ENCODE results near the gene BBS7.

Gene BBS7

DNA sequence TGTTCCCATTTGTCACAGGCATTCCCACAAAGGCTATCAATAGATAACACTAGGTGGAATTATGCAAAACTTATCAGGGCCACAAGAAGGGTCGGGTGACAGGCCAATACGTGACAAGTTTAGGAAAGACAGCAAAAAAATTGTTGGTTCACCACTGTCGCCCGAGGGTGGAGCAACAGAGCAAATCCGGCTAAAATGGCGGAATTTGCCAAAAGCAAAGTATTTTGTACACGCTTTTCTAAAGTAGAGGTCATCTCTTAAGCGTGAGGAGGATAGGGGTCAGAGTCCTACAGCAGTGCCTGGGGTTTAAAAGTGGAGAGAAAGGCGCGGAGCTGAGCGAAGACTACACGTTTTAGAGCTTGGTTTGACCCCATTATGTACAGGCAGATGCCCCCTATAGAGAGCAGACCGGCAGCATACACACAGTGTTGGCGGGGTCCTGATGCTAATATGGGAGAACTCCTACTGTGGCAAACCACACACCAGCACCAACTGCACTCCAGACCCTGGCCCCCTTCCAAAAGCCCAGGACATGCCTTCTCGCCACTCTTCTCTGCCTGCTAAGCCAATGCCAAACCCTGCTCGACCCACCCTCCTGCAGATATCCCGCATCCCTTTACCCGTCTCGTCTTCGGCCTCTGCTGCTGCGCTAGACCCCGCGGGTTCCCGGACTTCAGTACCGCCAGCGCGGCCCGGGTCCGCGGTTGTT lies 47.3 kb downstream of the BBS7 start:
- peak overlapping the region; percentile 92 for H3K4me3 ChIP-seq (replicated peaks; ENCODE audit: low read depth, low read length)
- TF ChIP-seq, protein P1, sequence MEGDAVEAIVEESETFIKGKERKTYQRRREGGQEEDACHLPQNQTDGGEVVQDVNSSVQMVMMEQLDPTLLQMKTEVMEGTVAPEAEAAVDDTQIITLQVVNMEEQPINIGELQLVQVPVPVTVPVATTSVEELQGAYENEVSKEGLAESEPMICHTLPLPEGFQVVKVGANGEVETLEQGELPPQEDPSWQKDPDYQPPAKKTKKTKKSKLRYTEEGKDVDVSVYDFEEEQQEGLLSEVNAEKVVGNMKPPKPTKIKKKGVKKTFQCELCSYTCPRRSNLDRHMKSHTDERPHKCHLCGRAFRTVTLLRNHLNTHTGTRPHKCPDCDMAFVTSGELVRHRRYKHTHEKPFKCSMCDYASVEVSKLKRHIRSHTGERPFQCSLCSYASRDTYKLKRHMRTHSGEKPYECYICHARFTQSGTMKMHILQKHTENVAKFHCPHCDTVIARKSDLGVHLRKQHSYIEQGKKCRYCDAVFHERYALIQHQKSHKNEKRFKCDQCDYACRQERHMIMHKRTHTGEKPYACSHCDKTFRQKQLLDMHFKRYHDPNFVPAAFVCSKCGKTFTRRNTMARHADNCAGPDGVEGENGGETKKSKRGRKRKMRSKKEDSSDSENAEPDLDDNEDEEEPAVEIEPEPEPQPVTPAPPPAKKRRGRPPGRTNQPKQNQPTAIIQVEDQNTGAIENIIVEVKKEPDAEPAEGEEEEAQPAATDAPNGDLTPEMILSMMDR (IDR thresholded peaks at IDR 0.05; ENCODE audit: low read depth, low read length, missing control alignments), result peak; percentile 7
- DNase-seq (ENCODE audit: extremely low read depth, low read depth), result no peak

DNA sequence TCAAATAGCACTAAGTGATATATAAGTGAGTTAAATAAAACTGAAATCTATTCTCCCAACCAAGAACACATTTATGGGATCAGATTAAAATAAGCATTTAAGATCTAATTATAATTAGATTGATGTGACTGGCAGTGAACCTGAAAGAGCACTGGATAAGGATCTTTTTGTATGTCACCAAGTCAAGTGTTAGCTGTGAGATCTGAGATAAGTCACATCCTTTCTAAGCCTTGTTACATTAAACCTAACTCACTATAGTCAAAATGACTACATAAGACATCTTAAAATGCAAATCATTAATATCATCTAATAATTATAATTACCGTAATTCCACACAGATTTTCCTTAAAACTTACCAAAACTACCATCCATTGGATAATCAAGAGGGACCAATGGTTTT lies 48.2 kb downstream of the BBS7 start:
- H3K4me3 ChIP-seq (replicated peaks; ENCODE audit: low read depth, low read length), result peak overlapping the region; percentile 92
- TF ChIP-seq, protein P1 (IDR thresholded peaks at IDR 0.05; ENCODE audit: low read depth, low read length, missing control alignments), result no peak
- no peak for DNase-seq (ENCODE audit: extremely low read depth, low read depth)

GRCh38 chr4:121819216-121819965 lies 50.9 kb downstream of the BBS7 start:
- DNase-seq (ENCODE audit: extremely low read depth, low read depth), result no peak
- no peak overlapping the region for H3K4me3 ChIP-seq (replicated peaks; ENCODE audit: low read depth, low read length)

DNA sequence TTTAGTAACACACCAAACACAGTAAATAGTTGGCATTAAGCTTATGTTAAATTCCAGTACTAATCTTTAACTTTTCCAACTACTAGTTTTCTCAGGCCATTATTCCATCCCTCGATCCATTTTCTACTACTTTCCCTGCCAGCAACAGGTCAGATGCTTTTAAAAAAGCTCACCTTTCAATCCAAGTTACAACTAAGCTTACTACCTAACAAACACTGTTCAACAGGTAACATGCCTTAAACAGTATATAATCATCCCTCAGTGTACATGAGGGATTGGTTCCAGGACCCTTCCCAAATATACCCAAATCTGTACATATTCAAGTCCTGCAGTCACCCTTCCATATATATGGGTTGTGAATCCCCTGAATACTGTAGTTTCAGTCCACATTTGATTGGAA lies 52.1 kb downstream of the BBS7 start:
- TF ChIP-seq, protein P1 (IDR thresholded peaks at IDR 0.05; ENCODE audit: low read depth, low read length, missing control alignments), result no peak
- no peak overlapping the region for H3K4me3 ChIP-seq (replicated peaks; ENCODE audit: low read depth, low read length)
- no peak for DNase-seq (ENCODE audit: extremely low read depth, low read depth)

More at GRCh38 chr4:121819216-121819965, 50.9 kb downstream of the BBS7 start:
- TF ChIP-seq, protein P1 (IDR thresholded peaks at IDR 0.05; ENCODE audit: low read depth, low read length, missing control alignments), result no peak

DNA sequence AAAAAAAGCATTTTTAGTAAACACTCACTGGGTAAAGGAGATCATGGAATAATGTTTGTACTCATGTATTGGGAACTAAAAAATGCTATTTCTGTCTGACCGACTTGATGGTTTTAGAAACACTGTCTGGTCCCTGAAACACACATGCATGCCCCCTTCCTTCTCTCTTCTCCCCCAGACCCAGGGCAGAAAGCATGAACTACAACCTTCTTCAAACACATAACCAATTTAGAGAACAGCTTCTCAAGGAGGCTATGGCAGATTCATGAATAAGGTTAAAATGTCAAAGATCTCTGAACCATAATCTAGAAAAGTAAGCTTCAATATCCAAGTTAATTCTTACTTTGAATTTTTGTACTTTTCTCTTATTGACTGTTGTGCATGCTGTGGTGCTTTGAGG lies 52.6 kb downstream of the BBS7 start:
- H3K4me3 ChIP-seq (replicated peaks; ENCODE audit: low read depth, low read length), result no peak overlapping the region
- TF ChIP-seq, protein P1 (IDR thresholded peaks at IDR 0.05; ENCODE audit: low read depth, low read length, missing control alignments), result no peak
- DNase-seq (ENCODE audit: extremely low read depth, low read depth), result no peak

GRCh38 chr4:121817006-121817405 lies 53.3 kb downstream of the BBS7 start:
- no peak for DNase-seq (ENCODE audit: extremely low read depth, low read depth)
- TF ChIP-seq, protein P1 (IDR thresholded peaks at IDR 0.05; ENCODE audit: low read depth, low read length, missing control alignments), result no peak
- no peak overlapping the region for H3K4me3 ChIP-seq (replicated peaks; ENCODE audit: low read depth, low read length)
